NK-92 (cell line): ENCODE results near the gene PITHD1.
A peak's percentile ranks its signal among the peaks of the same experiment; 100 is the strongest.
"Not testable (repeated sequence)": the region's sequence is repeated elsewhere in the genome, so short reads cannot be mapped to it uniquely, and the experiment has no call there.

Experiments
- DNase-seq: peaks from one replicate; lab custom pipeline; 2025; ENCODE audit not compliant: unreplicated experiment; lab: John Stamatoyannopoulos, UW

Gene PITHD1, protein sequence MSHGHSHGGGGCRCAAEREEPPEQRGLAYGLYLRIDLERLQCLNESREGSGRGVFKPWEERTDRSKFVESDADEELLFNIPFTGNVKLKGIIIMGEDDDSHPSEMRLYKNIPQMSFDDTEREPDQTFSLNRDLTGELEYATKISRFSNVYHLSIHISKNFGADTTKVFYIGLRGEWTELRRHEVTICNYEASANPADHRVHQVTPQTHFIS

GRCh38 chr1:23777979-23778814 is at the start of gene PITHD1:
PITHD1 (plus strand) TSS chr1:23778418; CDS start chr1:23778516, 98 bp downstream.
- DNase-seq = peak; percentile 15

DNA sequence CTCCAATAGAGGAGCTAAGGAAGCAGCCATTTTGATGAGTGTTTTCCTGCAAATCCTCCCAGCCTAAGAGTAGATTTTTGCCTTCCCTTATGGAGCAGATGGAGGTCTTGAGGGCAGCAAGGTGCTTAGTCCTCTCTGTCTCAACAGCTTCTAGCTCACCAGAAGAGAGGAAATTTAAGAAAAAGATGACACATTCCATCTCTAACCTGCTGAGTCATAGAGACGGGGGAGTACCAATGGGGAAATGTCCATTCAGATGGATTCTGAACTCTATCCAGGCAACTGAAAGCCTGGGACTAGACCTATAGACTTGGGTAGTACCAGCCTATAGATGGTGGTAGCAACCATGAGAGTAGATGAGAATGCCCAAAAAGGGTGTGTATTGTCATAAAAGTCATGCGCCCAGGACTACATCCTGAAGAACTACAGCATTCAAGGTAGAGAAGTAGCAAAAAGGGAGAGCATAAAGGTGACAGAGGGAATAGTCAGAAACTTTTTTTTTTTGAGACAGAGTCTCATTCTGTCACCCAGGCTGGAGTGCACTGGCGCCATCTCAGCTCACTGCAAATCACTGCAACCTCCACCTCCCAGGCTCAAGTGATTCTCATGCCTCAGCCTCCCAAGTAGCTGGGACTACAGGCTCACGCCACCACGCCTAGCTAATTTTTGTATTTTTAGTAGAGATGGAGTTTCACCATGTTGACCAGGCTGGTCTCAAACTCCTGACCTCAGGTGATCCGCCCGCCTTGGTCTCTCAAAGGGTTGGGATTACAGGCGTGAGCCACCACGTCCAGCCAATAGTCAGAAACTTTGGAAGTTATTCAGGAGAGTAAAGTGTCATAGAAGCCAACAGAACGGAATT is 45.6 kb upstream of the PITHD1 start:
- DNase-seq = no peak

- not testable (repeated sequence) for DNase-seq
Observed at GRCh38 chr1:23733281-23733680, 44.9 kb upstream of the PITHD1 start.

- no peak for DNase-seq
Observed at GRCh38 chr1:23736437-23737134, 41.6 kb upstream of the PITHD1 start.

GRCh38 chr1:23741609-23742008 is 36.6 kb upstream of the PITHD1 start:
- no peak for DNase-seq

DNA sequence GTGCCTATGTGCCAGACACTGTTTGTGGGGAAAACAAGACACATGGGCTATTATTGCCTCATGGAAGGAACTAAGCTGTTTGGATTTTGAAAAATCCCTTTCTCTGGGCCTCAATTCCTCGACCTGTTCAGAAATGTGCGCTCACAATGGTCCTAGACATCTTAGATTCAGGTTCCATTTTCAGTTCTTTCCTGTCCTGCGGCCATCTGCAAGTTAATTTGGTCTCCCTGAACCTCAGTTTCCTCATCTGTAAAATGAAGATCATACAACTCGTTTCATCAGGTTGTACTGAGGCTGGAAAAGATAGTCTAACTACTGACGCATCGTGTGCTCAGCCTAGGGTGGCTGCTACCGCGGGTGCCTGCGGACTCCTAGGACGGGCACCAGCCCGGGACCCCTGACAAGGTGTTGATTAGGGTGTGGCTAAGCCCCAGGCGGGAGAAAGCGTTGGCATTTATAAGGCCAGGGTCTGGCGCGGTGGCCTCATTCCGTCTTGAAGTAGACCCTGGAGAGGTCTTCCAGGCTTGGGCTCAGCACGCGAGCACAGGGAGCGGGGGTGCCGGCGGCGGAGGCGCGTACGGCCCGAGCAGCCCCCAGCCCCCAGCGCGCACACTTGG is 35.4 kb upstream of the PITHD1 start:
- no peak for DNase-seq

- no peak for DNase-seq
Observed at GRCh38 chr1:23743287-23744152, 34.7 kb upstream of the PITHD1 start, which contains the start of gene ELOA. ELOA (plus strand) TSS chr1:23743471; CDS start chr1:23743504, 33 bp downstream.

DNA sequence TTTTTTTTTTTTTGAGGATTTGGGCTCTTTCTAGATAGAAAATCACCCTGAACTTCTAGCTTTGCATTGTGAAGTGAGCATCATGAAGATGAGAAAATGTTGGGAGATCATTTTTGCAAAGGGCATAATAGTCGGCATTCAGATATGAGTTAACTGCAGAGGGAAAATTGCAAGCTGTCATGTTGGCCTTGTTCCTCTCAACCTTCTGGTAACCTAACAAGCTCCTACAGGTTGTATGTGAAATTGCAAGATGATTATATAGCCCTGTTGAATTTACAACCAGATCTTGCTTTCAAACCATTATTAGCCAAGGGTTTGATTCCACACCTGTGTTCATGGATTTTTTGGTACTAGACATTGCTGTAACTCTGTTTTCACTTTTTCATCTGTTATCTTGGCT is 32.7 kb upstream of the PITHD1 start:
- no peak for DNase-seq

GRCh38 chr1:23748016-23748415 is 30.2 kb upstream of the PITHD1 start:
- DNase-seq = no peak

GRCh38 chr1:23751050-23751814 is 27.0 kb upstream of the PITHD1 start:
- no peak for DNase-seq

GRCh38 chr1:23751815-23752200 is 26.4 kb upstream of the PITHD1 start:
- no peak for DNase-seq

DNA sequence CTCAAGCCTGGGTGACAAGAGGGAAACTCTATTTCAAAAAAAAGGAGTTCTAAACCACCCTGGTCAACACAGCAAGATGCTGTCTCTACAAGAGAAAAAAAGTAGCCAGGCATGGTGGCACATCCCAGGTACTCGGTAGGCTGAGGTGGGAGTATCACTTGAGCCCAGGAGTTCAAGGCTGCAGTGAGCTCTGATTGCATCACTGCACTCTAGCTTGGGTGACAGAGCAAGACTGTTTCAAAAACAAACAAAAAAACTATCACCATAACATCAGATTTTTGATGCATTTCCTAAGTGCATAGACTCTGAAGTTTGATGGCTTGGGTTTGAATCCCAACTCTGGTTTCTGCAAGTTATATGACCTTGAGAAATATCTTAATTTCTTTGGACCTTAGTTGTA is 25.3 kb upstream of the PITHD1 start:
- no peak for DNase-seq

- DNase-seq = no peak
Observed at GRCh38 chr1:23756676-23757075, 21.5 kb upstream of the PITHD1 start.

DNA sequence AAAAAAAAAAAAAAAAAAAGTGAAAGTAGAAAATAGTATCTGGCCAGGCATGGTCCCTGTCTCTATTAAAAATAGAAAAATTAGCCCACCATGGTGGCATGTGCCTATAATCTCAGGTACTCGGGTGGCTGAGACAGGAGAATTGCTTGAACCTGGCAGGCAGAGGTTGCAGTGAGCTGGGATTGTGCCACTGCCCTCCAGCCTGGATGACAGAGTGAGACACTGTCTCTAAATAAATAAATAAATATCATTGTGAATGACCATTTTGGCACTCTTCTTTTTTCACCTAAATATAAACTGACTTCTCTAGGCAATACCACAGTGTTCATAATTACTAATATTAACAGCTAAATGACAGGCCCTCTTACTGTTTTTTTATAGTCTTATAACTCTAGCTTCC is 20.4 kb upstream of the PITHD1 start:
- DNase-seq = no peak

- DNase-seq = no peak
Observed at GRCh38 chr1:23759277-23759676, 18.9 kb upstream of the PITHD1 start.

DNA sequence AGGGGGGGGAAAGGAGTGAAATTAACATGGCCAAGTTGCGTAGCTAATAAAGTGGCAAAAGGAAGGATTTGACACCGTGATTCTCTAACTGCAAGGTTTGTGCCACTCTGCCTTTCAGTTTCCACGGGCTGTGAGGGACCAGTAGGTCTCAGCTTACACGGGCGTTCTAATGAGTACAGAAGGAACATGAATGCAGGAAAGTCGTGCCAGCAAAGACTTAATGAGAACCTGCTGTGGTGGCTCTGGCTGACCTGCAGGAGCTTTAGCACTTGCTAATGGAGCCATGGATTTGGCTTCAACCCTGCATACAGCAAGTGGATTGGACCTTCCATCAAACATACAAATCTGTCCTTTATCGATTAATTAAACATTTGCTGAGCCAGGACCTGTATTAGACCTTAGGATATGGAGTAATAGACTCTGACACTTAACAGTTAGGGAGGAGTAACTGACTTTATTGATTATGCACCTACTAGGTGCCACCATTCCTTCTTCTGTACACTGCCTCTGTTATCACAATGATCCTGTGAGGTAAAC is 15.1 kb upstream of the PITHD1 start:
- DNase-seq = no peak

- no peak for DNase-seq
Observed at GRCh38 chr1:23768733-23769132, 9.5 kb upstream of the PITHD1 start.

DNA sequence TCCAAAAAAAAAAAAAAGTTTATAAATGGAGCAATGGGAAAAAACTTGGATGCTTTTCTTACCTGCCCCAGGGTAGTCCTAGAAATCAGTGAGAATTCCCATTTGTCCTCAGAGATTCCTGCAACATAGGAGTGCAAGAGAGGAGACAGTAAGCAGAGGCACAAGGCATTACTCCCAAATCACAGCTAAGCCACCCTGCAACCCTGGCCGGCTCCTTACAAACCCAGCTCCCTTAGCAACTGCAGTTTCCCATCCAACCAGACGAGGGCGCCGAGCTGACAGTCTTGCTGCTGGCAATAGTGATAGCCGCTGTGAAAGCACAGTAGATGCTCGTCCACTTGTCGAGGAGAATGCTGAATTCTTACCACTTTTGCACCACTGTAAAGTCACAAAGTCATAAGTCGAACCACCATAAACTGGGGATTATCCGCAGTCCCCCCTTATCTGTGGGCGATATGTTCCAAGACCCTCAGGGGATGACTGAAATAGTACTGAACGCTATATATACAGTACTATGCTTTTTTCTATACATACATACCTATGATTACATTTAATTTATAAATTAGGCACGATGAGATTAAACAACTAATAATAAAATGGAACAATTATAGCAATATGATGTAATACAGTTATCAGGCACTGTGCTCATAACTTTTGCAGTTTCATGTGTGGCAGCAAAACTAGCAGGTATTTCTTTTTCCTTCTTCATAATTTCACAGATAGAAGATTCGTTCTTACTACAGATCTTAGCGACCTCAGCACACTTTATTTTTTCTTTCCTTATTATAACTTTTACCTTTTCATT is 6.0 kb upstream of the PITHD1 start:
- peak; percentile 31 for DNase-seq
